IPS-18a (cell line): ENCODE results near the gene RACGAP1.
A peak's percentile ranks its signal among the peaks of the same experiment; 100 is the strongest.

Experiments
- H3K27ac ChIP-seq: one replicate; pipeline ENCODE4 v1.5.1; 2013; ENCODE audit warnings: low read length
- H3K27me3 ChIP-seq: one replicate; pipeline ENCODE4 v1.6.1; 2013; ENCODE audit warnings: mild to moderate bottlenecking, low read length; ENCODE audit not compliant: control insufficient read depth, insufficient read depth
- H3K36me3 ChIP-seq: one replicate; pipeline ENCODE4 v1.6.1; 2013; ENCODE audit warnings: low read depth, low read length; ENCODE audit not compliant: control insufficient read depth
- H3K4me1 ChIP-seq: one replicate; pipeline ENCODE4 v1.6.1; 2013; ENCODE audit warnings: low read depth, low read length; ENCODE audit not compliant: control insufficient read depth
- H3K4me3 ChIP-seq: one replicate; pipeline ENCODE4 v1.5.1; 2013; ENCODE audit warnings: low read length
- H3K9ac ChIP-seq: one replicate; pipeline ENCODE4 v1.6.1; 2013; ENCODE audit warnings: mild to moderate bottlenecking, low read length, moderate library complexity
- H3K9me3 ChIP-seq: one replicate; pipeline ENCODE4 v1.6.1; 2013; ENCODE audit warnings: low read depth, low read length; ENCODE audit not compliant: control insufficient read depth

Gene RACGAP1

GRCh38 chr12:49946497-49946896, 78.8 kb downstream of the RACGAP1 start:
- Histone ChIP-seq H3K9ac (no peak overlapping the region), H3K4me1 (peaks cover 18% of the 10 kb centered on the region), H3K4me3 (no peak overlapping the region), H3K9me3 (no peaks in the 10 kb centered on the region), H3K36me3 (no peaks in the 10 kb centered on the region), H3K27me3 (peaks cover 9% of the 10 kb centered on the region), H3K27ac (no peak overlapping the region)

GRCh38 chr12:49946086-49946485, 79.2 kb downstream of the RACGAP1 start:
- H3K27me3 ChIP-seq: peaks cover 9% of the 10 kb centered on the region
- H3K4me3 ChIP-seq: no peak overlapping the region
- no peak overlapping the region for H3K9ac ChIP-seq
- peaks cover 18% of the 10 kb centered on the region for H3K4me1 ChIP-seq
- H3K36me3 ChIP-seq: no peaks in the 10 kb centered on the region
- H3K27ac ChIP-seq: no peak overlapping the region
- no peaks in the 10 kb centered on the region for H3K9me3 ChIP-seq

GRCh38 chr12:49945394-49946080, 79.8 kb downstream of the RACGAP1 start:
- peaks cover 9% of the 10 kb centered on the region for H3K27me3 ChIP-seq
- H3K36me3 ChIP-seq: no peaks in the 10 kb centered on the region
- H3K4me3 ChIP-seq: peak overlapping the region; percentile 51
- no peaks in the 10 kb centered on the region for H3K9me3 ChIP-seq
- no peak overlapping the region for H3K9ac ChIP-seq
- H3K27ac ChIP-seq: no peak overlapping the region
- peaks cover 18% of the 10 kb centered on the region for H3K4me1 ChIP-seq

- H3K4me1 ChIP-seq: peaks cover 18% of the 10 kb centered on the region
- no peaks in the 10 kb centered on the region for H3K36me3 ChIP-seq
- no peak overlapping the region for H3K27ac ChIP-seq
- H3K9ac ChIP-seq: no peak overlapping the region
- no peak overlapping the region for H3K4me3 ChIP-seq
- H3K9me3 ChIP-seq: no peaks in the 10 kb centered on the region
- peaks cover 9% of the 10 kb centered on the region for H3K27me3 ChIP-seq
These were observed 80.6 kb downstream of the RACGAP1 start for GRCh38 chr12:49944718-49945117.

- Histone ChIP-seq H3K36me3 (no peaks in the 10 kb centered on the region), H3K4me1 (peaks cover 18% of the 10 kb centered on the region), H3K27ac (no peak overlapping the region), H3K27me3 (peaks cover 9% of the 10 kb centered on the region), H3K9ac (no peak overlapping the region), H3K4me3 (no peak overlapping the region), H3K9me3 (no peaks in the 10 kb centered on the region)
These were observed 81.2 kb downstream of the RACGAP1 start for GRCh38 chr12:49944046-49944445.

- peaks cover 9% of the 10 kb centered on the region for H3K27me3 ChIP-seq
- H3K36me3 ChIP-seq: no peaks in the 10 kb centered on the region
- H3K9me3 ChIP-seq: no peaks in the 10 kb centered on the region
- no peak overlapping the region for H3K4me3 ChIP-seq
- H3K27ac ChIP-seq: no peak overlapping the region
- no peak overlapping the region for H3K9ac ChIP-seq
- peaks cover 18% of the 10 kb centered on the region for H3K4me1 ChIP-seq
These were observed 81.7 kb downstream of the RACGAP1 start for GRCh38 chr12:49943625-49943960.

GRCh38 chr12:49942921-49943624, 82.2 kb downstream of the RACGAP1 start:
- Histone ChIP-seq H3K27me3 (peaks cover 9% of the 10 kb centered on the region), H3K9me3 (no peaks in the 10 kb centered on the region), H3K36me3 (no peaks in the 10 kb centered on the region), H3K9ac (no peak overlapping the region), H3K4me3 (no peak overlapping the region), H3K4me1 (peaks cover 18% of the 10 kb centered on the region), H3K27ac (no peak overlapping the region)

- Histone ChIP-seq H3K36me3 (no peaks in the 10 kb centered on the region), H3K4me1 (peaks cover 13% of the 10 kb centered on the region), H3K9me3 (no peaks in the 10 kb centered on the region), H3K27ac (no peak overlapping the region), H3K9ac (no peak overlapping the region), H3K27me3 (peaks cover 9% of the 10 kb centered on the region), H3K4me3 (no peak overlapping the region)
These were observed 82.8 kb downstream of the RACGAP1 start for GRCh38 chr12:49942512-49942893.

- H3K9ac ChIP-seq: no peak overlapping the region
- no peaks in the 10 kb centered on the region for H3K9me3 ChIP-seq
- H3K4me3 ChIP-seq: no peak overlapping the region
- no peak overlapping the region for H3K27ac ChIP-seq
- H3K36me3 ChIP-seq: no peaks in the 10 kb centered on the region
- peaks cover 11% of the 10 kb centered on the region for H3K4me1 ChIP-seq
- peaks cover 9% of the 10 kb centered on the region for H3K27me3 ChIP-seq
These were observed 83.5 kb downstream of the RACGAP1 start for GRCh38 chr12:49941556-49942511.

GRCh38 chr12:49939707-49940106, 85.6 kb downstream of the RACGAP1 start:
- Histone ChIP-seq H3K4me1 (no peaks in the 10 kb centered on the region), H3K9ac (no peak overlapping the region), H3K4me3 (no peak overlapping the region), H3K9me3 (no peaks in the 10 kb centered on the region), H3K36me3 (no peaks in the 10 kb centered on the region), H3K27ac (no peak overlapping the region), H3K27me3 (peaks cover 4% of the 10 kb centered on the region)

- H3K9ac ChIP-seq: no peak overlapping the region
- no peaks in the 10 kb centered on the region for H3K36me3 ChIP-seq
- H3K27ac ChIP-seq: no peak overlapping the region
- peaks cover under 1% of the 10 kb centered on the region for H3K27me3 ChIP-seq
- no peak overlapping the region for H3K4me3 ChIP-seq
- H3K4me1 ChIP-seq: no peaks in the 10 kb centered on the region
- no peaks in the 10 kb centered on the region for H3K9me3 ChIP-seq
These were observed 86.0 kb downstream of the RACGAP1 start for GRCh38 chr12:49939307-49939706.
